Activated effector memory CD4-positive, alpha-beta T cell treated with anti-CD3 and anti-CD28 coated beads, Interleukin-2, amount 50 U/mL, for 16 hours (primary cell): ENCODE data around the gene ALDOA.

Experiments
- DNase-seq: peaks from one replicate; pipeline ENCODE4 v3.0.0-alpha.2; 2020

ALDOA gene

GRCh38 chr16:30046178-30046577 is 19.4 kb upstream of the ALDOA start:
- no peak for DNase-seq

- no peak for DNase-seq
Observed at GRCh38 chr16:30046588-30046987, 19.0 kb upstream of the ALDOA start.

GRCh38 chr16:30049871-30050270 is 15.7 kb upstream of the ALDOA start:
- no peak for DNase-seq

- DNase-seq, result no peak
Observed at GRCh38 chr16:30051518-30051917, 14.0 kb upstream of the ALDOA start.

- peak; percentile 96 for DNase-seq
Observed at GRCh38 chr16:30052671-30053372, 12.7 kb upstream of the ALDOA start.

- no peak for DNase-seq
Observed at GRCh38 chr16:30053376-30054015, 12.1 kb upstream of the ALDOA start.

- DNase-seq, result no peak
Observed at GRCh38 chr16:30054451-30054850, 11.1 kb upstream of the ALDOA start.

- DNase-seq, result peak; percentile 81
Observed at GRCh38 chr16:30054959-30055553, 10.5 kb upstream of the ALDOA start.

- no peak for DNase-seq
Observed at GRCh38 chr16:30060346-30060745, 5.2 kb upstream of the ALDOA start.

GRCh38 chr16:30060836-30061554 is 4.6 kb upstream of the ALDOA start:
- no peak for DNase-seq

GRCh38 chr16:30063278-30063892 is 2.2 kb upstream of the ALDOA start:
- DNase-seq, result no peak

GRCh38 chr16:30063893-30064728 is 1.4 kb upstream of the ALDOA start:
- DNase-seq, result peak; percentile 89

GRCh38 chr16:30064729-30065101 is 845 bp upstream of the ALDOA start:
- no peak for DNase-seq

- no peak for DNase-seq
Observed at GRCh38 chr16:30065943-30066760, 592 bp downstream of the ALDOA start.

GRCh38 chr16:30066761-30067583 is 1.4 kb downstream of the ALDOA start:
- no peak for DNase-seq

- DNase-seq, result no peak
Observed at GRCh38 chr16:30067584-30067916, 2.0 kb downstream of the ALDOA start.

GRCh38 chr16:30068333-30068732 is 2.8 kb downstream of the ALDOA start:
- no peak for DNase-seq

- peak; percentile 83 for DNase-seq
Observed at GRCh38 chr16:30068750-30069610, 3.4 kb downstream of the ALDOA start.

GRCh38 chr16:30069611-30070462 is 4.3 kb downstream of the ALDOA start:
- DNase-seq, result no peak
